HepG2 (cell line): ENCODE measurements around the gene ETS1. TPM values are rescaled to one million over a fixed set of nuclear protein-coding genes. Genes with fewer than 3 reads are reported as not detected.

Experiments
- ATAC-seq: fragments of 200-7000 bp; cut with Tn5 transposase; 3 replicates; pipeline ENCODE4 v1.9.1; 2020; ENCODE audit warnings: mild to moderate bottlenecking, moderate library complexity
- BruUV-seq: library from RNA; stranded (reverse); fragments of 400-500 nt; replicated peaks from 2 replicates; lab custom pipeline; 2021; lab: Mats Ljungman, UMichigan
- CTCF ChIA-PET: fragments of 300-600 bp; formaldehyde crosslinking; extraction: SDS; loops from one replicate; lab custom pipeline; 2021; ENCODE audit warnings: low total read pairs, inconsistent platforms, low intra/inter-chr PET ratio; lab: Yijun Ruan, JAX
- POLR2A ChIA-PET: fragments of 350-600 bp; sonication (Branson Sonifier 250); formaldehyde crosslinking; loops from one replicate; lab custom pipeline; 2020; ENCODE audit warnings: antibody characterized with exemption, inconsistent platforms; lab: Yijun Ruan, JAX
- DNase-seq: peaks from one replicate; pipeline ENCODE4 v3.0.0-alpha.2; 2015; ENCODE audit warnings: low spot score
- FAIRE-seq: peaks from 3 replicates; lab custom pipeline; 2011; peaks lifted over from hg19 to GRCh38; lab: Jason Lieb, UNC
- H2AFZ ChIP-seq: one replicate; pipeline ENCODE4 v1.6.1; 2011; ENCODE audit warnings: low read length, inconsistent platforms
- H3K27ac ChIP-seq: fragments of 300-600 bp; 3 replicates; pipeline ENCODE4 v1.8.0; 2011; ENCODE audit warnings: mixed run types, mild to moderate bottlenecking, mixed read lengths, low read length, inconsistent platforms; ENCODE audit not compliant: insufficient read depth; ENCODE audit errors: extremely low read length
- H3K27me3 ChIP-seq, 2 experiments: fragments of 200-600 bp in 1 of 2; 2 replicates in 1 of 2; 3 replicates in 1 of 2; pipeline versions ENCODE4 v1.6.0 to v1.8.0; 2011; ENCODE audit warnings: low read length in 2 of 2, mild to moderate bottlenecking in 2 of 2, moderate library complexity in 2 of 2, inconsistent platforms in 1 of 2; ENCODE audit not compliant: insufficient read depth in 2 of 2, control insufficient read depth in 1 of 2
- H3K36me3 ChIP-seq, 2 experiments: fragments of 200-600 bp in 1 of 2; replicated peaks in 1 of 2; 2 replicates in 1 of 2; 3 replicates in 1 of 2; pipeline versions ENCODE4 v1.5.1 to v1.8.0; 2011; ENCODE audit warnings: low read length in 2 of 2, inconsistent platforms in 1 of 2; ENCODE audit not compliant: insufficient read depth in 2 of 2, control insufficient read depth in 1 of 2
- H3K4me1 ChIP-seq: 2 replicates; pipeline ENCODE4 v1.5.1; 2012; ENCODE audit warnings: low read length, inconsistent platforms; ENCODE audit not compliant: insufficient read depth
- H3K4me2 ChIP-seq: 2 replicates; pipeline ENCODE4 v1.6.0; 2011; ENCODE audit warnings: low read depth, low read length, inconsistent platforms
- H3K4me3 ChIP-seq, 3 experiments: fragments of 200-600 bp in 1 of 3; sonication (generic), shearing (Covaris generic) in 1 of 3; replicated peaks in 1 of 3; 2 replicates each; pipeline ENCODE4 v1.5.1; 2011 to 2016; ENCODE audit warnings: low read length in 3 of 3, inconsistent platforms in 2 of 3, low read depth in 2 of 3, mild to moderate bottlenecking in 2 of 3, control low read depth in 1 of 3, mixed read lengths in 1 of 3; ENCODE audit not compliant: insufficient read depth in 1 of 3
- H3K79me2 ChIP-seq: one replicate; pipeline ENCODE4 v1.6.1; 2011; ENCODE audit warnings: low read length, inconsistent platforms; ENCODE audit not compliant: insufficient read depth
- H3K9ac ChIP-seq: 2 replicates; pipeline ENCODE4 v1.6.0; 2011; ENCODE audit warnings: mild to moderate bottlenecking, low read depth, low read length, inconsistent platforms; ENCODE audit not compliant: insufficient read depth
- H3K9me3 ChIP-seq: 2 replicates; pipeline ENCODE4 v1.5.1; 2012; ENCODE audit warnings: mild to moderate bottlenecking, low read length
- H4K20me1 ChIP-seq: 2 replicates; pipeline ENCODE4 v1.6.0; 2011; ENCODE audit warnings: inconsistent platforms, mild to moderate bottlenecking, low read length, moderate library complexity; ENCODE audit not compliant: insufficient read depth
- CREM ChIP-seq, 2 experiments: sonication (generic) in 1 of 2; formaldehyde crosslinking in 1 of 2; IDR thresholded peaks; 2 replicates each; pipeline versions ENCODE4 v1.4.0 to v1.6.1; 2016 to 2020; ENCODE audit warnings: antibody characterized with exemption in 1 of 2, mild to moderate bottlenecking in 1 of 2, missing genetic modification reagents in 1 of 2
- FOXO1 ChIP-seq: sonication (generic); formaldehyde crosslinking; IDR thresholded peaks from 2 replicates; pipeline ENCODE4 v1.4.0; 2020; ENCODE audit warnings: missing genetic modification reagents
- GATAD2A ChIP-seq: IDR thresholded peaks from 2 replicates; pipeline ENCODE4 v1.6.1; 2016
- HES4 ChIP-seq: sonication (generic); formaldehyde crosslinking; IDR thresholded peaks from 2 replicates; pipeline ENCODE4 v1.9.0; 2021; ENCODE audit warnings: mild to moderate bottlenecking, missing genetic modification reagents, borderline replicate concordance
- IKZF5 ChIP-seq: IDR thresholded peaks from 2 replicates; pipeline ENCODE4 v1.6.1; 2018; ENCODE audit warnings: missing genetic modification reagents, mild to moderate bottlenecking, missing compliant biosample characterization
- KDM5A ChIP-seq: fragments of 200-600 bp; sonication (generic); IDR thresholded peaks from 2 replicates; pipeline ENCODE4 v1.7.0; 2018; ENCODE audit warnings: antibody characterized with exemption, mild to moderate bottlenecking, low read length, borderline replicate concordance
- RFX5 ChIP-seq: IDR thresholded peaks from 2 replicates; pipeline ENCODE4 v1.6.1; 2011; ENCODE audit warnings: low read depth, low read length, improper control_type of control experiment
- SAP130 ChIP-seq: IDR thresholded peaks from 2 replicates; pipeline ENCODE4 v1.6.1; 2016; ENCODE audit warnings: low read depth
- ZNF232 ChIP-seq: sonication (generic); formaldehyde crosslinking; IDR thresholded peaks from 2 replicates; pipeline ENCODE4 v1.4.0; 2020; ENCODE audit warnings: missing genetic modification reagents, borderline replicate concordance
- WGBS: methylation state at CpG from one replicate; pipeline ENCODE4 v1.1.6; 2017; ENCODE audit warnings: low lambda C conversion rate; 5-methylcytosine and 5-hydroxymethylcytosine counted together
- in situ Hi-C: cut with HindIII; loops from 2 replicates; pipeline ENCODE4 v1.10.0; 2017; ENCODE audit warnings: low pct_unique_long_range_greater_than_20kb; ENCODE audit not compliant: extremely low pct_ligation_motif_present
- intact Hi-C: fragments of 100-400 bp; cut with micrococcal nuclease; formaldehyde crosslinking; loops from one replicate; pipeline ENCODE4 v1.10.0; 2022; ENCODE audit not compliant: unreplicated experiment
- polyA plus RNA-seq, 8 experiments: library from polyadenylated mRNA; depleted of rRNA in 3 of 8; stranded (reverse) in 7 of 8; unstranded in 1 of 8; fragments of >200 nt; fragmentation: Illumina TruSeq in 4 of 8; extraction: Trizol in 4 of 8; gene quantifications; 2 replicates each; pipeline versions ENCODE4 v1.2.1 to v1.2.3, GENCODE V29; 2011 to 2016; ENCODE audit warnings: low read depth in 4 of 8, missing spikeins in 1 of 8, mixed read lengths in 1 of 8; ENCODE audit not compliant: insufficient read depth in 1 of 8
- total RNA-seq, 5 experiments: library from RNA; depleted of rRNA; stranded (reverse); fragments of >200 nt; fragmentation: Illumina TruSeq; extraction: Trizol; gene quantifications; 2 replicates each; pipeline ENCODE4 v1.2.3, GENCODE V29; 2016; ENCODE audit warnings: low read depth in 1 of 5
- TF ChIP-seq, protein P1 (sequence below): sonication (generic); formaldehyde crosslinking; conservative IDR thresholded peaks from 2 replicates; pipeline ENCODE4 v1.4.0; 2020; ENCODE audit warnings: mild to moderate bottlenecking, missing genetic modification reagents, moderate library complexity
- TF ChIP-seq, protein P2 (sequence below): sonication (generic); formaldehyde crosslinking; IDR thresholded peaks from 2 replicates; pipeline ENCODE4 v1.9.0; 2022; ENCODE audit warnings: low read depth, missing genetic modification reagents

Gene ETS1
- total and polyA plus RNA-seq, 2 of the 13 experiments (the other 11 are each of a cell fraction or from before 2014, with no cell fraction given) = 0.18 to 0.34 TPM

GRCh38 chr11:128428935-128429334, 158.4 kb downstream of the ETS1 start:
- no peaks in the 10 kb centered on the region for H3K79me2 ChIP-seq
- H4K20me1 ChIP-seq = no peaks in the 10 kb centered on the region
- 0% methylated on average over 2 of the region's 3 CpGs for WGBS
- DNase-seq (no peak), FAIRE-seq (no peak), ATAC-seq (no peak)
- no peaks in the 10 kb centered on the region for H3K9me3 ChIP-seq
- in situ Hi-C loops = no loop called here
- ChIA-PET POLR2A (no interaction called here), CTCF (no interaction called here)
- peaks cover 20% of the 10 kb centered on the region for H3K4me1 ChIP-seq
- H3K4me2 ChIP-seq = no peak overlapping the region
- no peak overlapping the region for H3K27ac ChIP-seq
- H2AFZ ChIP-seq = no peak overlapping the region
- intact Hi-C loops = no loop called here
- H3K27me3 ChIP-seq = no peaks in the 10 kb centered on the region; a peak in 1 of 5 replicates
- no peaks in the 10 kb centered on the region for H3K36me3 ChIP-seq
- no peak for TF ChIP-seq IKZF5 (CRISPR knock-in tag)
- no peak for TF ChIP-seq RFX5
- no peak for TF ChIP-seq KDM5A
- no peak overlapping the region for H3K9ac ChIP-seq
- no TSS peak for BruUV-seq
- no peak overlapping the region for H3K4me3 ChIP-seq

DNA sequence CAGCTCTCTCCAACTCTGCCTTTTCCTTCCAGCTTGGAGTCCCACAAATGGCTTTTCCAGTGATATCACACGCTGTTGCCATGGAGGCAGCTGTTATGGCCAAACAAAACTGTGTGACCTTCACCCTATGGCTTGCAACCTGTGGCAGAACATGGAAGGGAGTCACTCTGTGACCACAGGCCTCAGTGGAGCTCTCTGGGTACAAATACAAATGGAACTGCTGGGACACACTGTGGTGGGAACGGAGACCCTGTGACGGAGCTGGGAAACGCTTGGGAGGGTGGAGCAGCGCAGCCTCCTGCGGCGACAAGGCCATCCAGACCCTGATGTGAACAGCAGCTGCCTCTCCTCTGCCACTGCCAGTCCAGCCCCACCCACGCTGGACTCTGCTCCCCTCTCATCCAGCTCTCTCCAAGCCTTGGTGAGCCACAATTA, 162.5 kb downstream of the ETS1 start:
- Histone ChIP-seq H3K4me1 (peaks cover 20% of the 10 kb centered on the region), H3K4me2 (peak overlapping the region; percentile 75), H3K27me3 (no peaks in the 10 kb centered on the region), H3K9me3 (no peaks in the 10 kb centered on the region), H4K20me1 (no peaks in the 10 kb centered on the region), H3K27ac (peak overlapping the region; percentile 73), H3K79me2 (no peaks in the 10 kb centered on the region), H3K4me3 (peak overlapping the region; percentile 17 to 56 (median 28); a peak in 5 of 6 replicates), H3K9ac (peak overlapping the region; percentile 75), H3K36me3 (no peaks in the 10 kb centered on the region), H2AFZ (no peak overlapping the region)
- peak; percentile 98 for ATAC-seq
- WGBS = 0% methylated on average over 1 of the region's 8 CpGs
- peak; percentile 84 for DNase-seq
- CTCF ChIA-PET = no interaction called here
- POLR2A ChIA-PET = interaction anchor here (0.7 to 1.7 kb wide), 6 partner anchors 22 to 91 kb away, joined by 3 to 13 read pairs (median 4); no protein-coding TSS in a partner anchor
- peak; percentile 49 for FAIRE-seq
- BruUV-seq = no TSS peak
- in situ Hi-C loops (no loop called here), intact Hi-C loops (loop anchor here (2.0 kb wide), 1 partner anchor 24 kb away; no protein-coding TSS in a partner anchor)
- TF ChIP-seq SAP130 (CRISPR knock-in tag) (peak; percentile 42; the same call in 1 of the 2 replicates), ZNF232 (CRISPR knock-in tag) (no peak), GATAD2A (CRISPR knock-in tag) (0 out of 2 replicates have a peak, but pooled peaks have one; percentile 23), CREM (IDR thresholded peaks at IDR 0.05) (0 out of 2 replicates have a peak, but pooled peaks have one; percentile 15), CREM (CRISPR knock-in tag; IDR thresholded peaks at IDR 0.05) (no peak), FOXO1 (CRISPR knock-in tag) (peak; percentile 11; the same call in 1 of the 2 replicates), HES4 (peak; percentile 42; the same call in 1 of the 2 replicates)
- TF ChIP-seq, protein P1, sequence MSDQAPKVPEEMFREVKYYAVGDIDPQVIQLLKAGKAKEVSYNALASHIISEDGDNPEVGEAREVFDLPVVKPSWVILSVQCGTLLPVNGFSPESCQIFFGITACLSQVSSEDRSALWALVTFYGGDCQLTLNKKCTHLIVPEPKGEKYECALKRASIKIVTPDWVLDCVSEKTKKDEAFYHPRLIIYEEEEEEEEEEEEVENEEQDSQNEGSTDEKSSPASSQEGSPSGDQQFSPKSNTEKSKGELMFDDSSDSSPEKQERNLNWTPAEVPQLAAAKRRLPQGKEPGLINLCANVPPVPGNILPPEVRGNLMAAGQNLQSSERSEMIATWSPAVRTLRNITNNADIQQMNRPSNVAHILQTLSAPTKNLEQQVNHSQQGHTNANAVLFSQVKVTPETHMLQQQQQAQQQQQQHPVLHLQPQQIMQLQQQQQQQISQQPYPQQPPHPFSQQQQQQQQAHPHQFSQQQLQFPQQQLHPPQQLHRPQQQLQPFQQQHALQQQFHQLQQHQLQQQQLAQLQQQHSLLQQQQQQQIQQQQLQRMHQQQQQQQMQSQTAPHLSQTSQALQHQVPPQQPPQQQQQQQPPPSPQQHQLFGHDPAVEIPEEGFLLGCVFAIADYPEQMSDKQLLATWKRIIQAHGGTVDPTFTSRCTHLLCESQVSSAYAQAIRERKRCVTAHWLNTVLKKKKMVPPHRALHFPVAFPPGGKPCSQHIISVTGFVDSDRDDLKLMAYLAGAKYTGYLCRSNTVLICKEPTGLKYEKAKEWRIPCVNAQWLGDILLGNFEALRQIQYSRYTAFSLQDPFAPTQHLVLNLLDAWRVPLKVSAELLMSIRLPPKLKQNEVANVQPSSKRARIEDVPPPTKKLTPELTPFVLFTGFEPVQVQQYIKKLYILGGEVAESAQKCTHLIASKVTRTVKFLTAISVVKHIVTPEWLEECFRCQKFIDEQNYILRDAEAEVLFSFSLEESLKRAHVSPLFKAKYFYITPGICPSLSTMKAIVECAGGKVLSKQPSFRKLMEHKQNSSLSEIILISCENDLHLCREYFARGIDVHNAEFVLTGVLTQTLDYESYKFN = peak; percentile 57; the same call in 1 of the 2 replicates
- TF ChIP-seq, protein P2, sequence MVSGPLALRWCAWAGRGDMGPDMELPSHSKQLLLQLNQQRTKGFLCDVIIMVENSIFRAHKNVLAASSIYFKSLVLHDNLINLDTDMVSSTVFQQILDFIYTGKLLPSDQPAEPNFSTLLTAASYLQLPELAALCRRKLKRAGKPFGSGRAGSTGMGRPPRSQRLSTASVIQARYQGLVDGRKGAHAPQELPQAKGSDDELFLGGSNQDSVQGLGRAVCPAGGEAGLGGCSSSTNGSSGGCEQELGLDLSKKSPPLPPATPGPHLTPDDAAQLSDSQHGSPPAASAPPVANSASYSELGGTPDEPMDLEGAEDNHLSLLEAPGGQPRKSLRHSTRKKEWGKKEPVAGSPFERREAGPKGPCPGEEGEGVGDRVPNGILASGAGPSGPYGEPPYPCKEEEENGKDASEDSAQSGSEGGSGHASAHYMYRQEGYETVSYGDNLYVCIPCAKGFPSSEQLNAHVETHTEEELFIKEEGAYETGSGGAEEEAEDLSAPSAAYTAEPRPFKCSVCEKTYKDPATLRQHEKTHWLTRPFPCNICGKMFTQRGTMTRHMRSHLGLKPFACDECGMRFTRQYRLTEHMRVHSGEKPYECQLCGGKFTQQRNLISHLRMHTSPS (CRISPR knock-in tag) = peak; percentile 58; the same call in 1 of the 2 replicates
